Upper lobe of right lung (tissue), 1 donor: ENCODE measurements around the gene SVEP1. TPM values are rescaled to one million over a fixed set of nuclear protein-coding genes. Genes with fewer than 3 reads are reported as not detected.
"Not testable (repeated sequence)": the region's sequence is repeated elsewhere in the genome, so short reads cannot be mapped to it uniquely, and the experiment has no call there.

Source experiments
- ATAC-seq: fragments of 200-7000 bp; cut with Tn5 transposase; one replicate; pipeline ENCODE4 v1.9.1; 2020; ENCODE audit warnings: mild to moderate bottlenecking, moderate library complexity
- DNase-seq: peaks from one replicate; pipeline ENCODE4 v3.0.0-alpha.2; 2020
- H3K27ac ChIP-seq: fragments of 200-600 bp; one replicate; pipeline ENCODE4 v1.8.0; 2022
- H3K27me3 ChIP-seq: fragments of 200-600 bp; one replicate; pipeline ENCODE4 v1.8.0; 2022; ENCODE audit warnings: mild to moderate bottlenecking
- H3K36me3 ChIP-seq: fragments of 200-600 bp; one replicate; pipeline ENCODE4 v1.8.0; 2022
- H3K4me1 ChIP-seq: fragments of 200-600 bp; one replicate; pipeline ENCODE4 v1.8.0; 2022
- H3K4me3 ChIP-seq: fragments of 200-600 bp; one replicate; pipeline ENCODE4 v1.8.0; 2022; ENCODE audit warnings: mild to moderate bottlenecking
- H3K9me3 ChIP-seq: fragments of 200-600 bp; one replicate; pipeline ENCODE4 v1.8.0; 2022
- CTCF ChIP-seq: fragments of 200-600 bp; IDR thresholded peaks from one replicate; pipeline ENCODE4 v1.8.0; 2022; ENCODE audit warnings: antibody characterized with exemption
- intact Hi-C: fragments of 100-400 bp; cut with DNase I; formaldehyde crosslinking; loops from one replicate; pipeline ENCODE4 v1.11.0; 2022
- total RNA-seq: library from RNA; stranded (reverse); fragmentation: NEBNext Ultra II Directional; extraction: Animal tissue kit (Norgen Biotek cat#: 25700); gene quantifications from one replicate; pipeline ENCODE4 v1.2.1, GENCODE V29; 2021
- donor health status: DM: no; HTN: yes; CAD: no; lungs with severe emphysema.

Gene SVEP1
- total RNA-seq, 1 donor from 2014 or later, result 88.1 TPM

- H3K9me3 ChIP-seq, result no peaks in the 10 kb centered on the region
- DNase-seq (peak; percentile 40), ATAC-seq (no peak)
- H3K27me3 ChIP-seq, result no peaks in the 10 kb centered on the region
- no peak overlapping the region for H3K4me3 ChIP-seq
- TF ChIP-seq CTCF, result no peak
- H3K4me1 ChIP-seq, result no peaks in the 10 kb centered on the region
- intact Hi-C loops, result no loop called here
- H3K27ac ChIP-seq, result no peak overlapping the region
- no peaks in the 10 kb centered on the region for H3K36me3 ChIP-seq
Measured at GRCh38 chr9:110383491-110383890, 196.1 kb downstream of the SVEP1 start.

GRCh38 chr9:110382731-110383130, 196.8 kb downstream of the SVEP1 start:
- Histone ChIP-seq H3K4me3 (no peak overlapping the region), H3K27ac (no peak overlapping the region), H3K36me3 (no peaks in the 10 kb centered on the region), H3K27me3 (no peaks in the 10 kb centered on the region), H3K9me3 (no peaks in the 10 kb centered on the region), H3K4me1 (no peaks in the 10 kb centered on the region)
- intact Hi-C loops, result no loop called here
- TF ChIP-seq CTCF, result no peak
- no peak for DNase-seq
- ATAC-seq, result no peak

GRCh38 chr9:110371411-110372007, 208.0 kb downstream of the SVEP1 start:
- H3K27me3 ChIP-seq, result no peaks in the 10 kb centered on the region
- ATAC-seq, result no peak
- intact Hi-C loops, result no loop called here
- no peak overlapping the region for H3K4me3 ChIP-seq
- H3K9me3 ChIP-seq, result no peaks in the 10 kb centered on the region
- H3K36me3 ChIP-seq, result no peaks in the 10 kb centered on the region
- no peak for TF ChIP-seq CTCF
- no peak overlapping the region for H3K27ac ChIP-seq
- no peaks in the 10 kb centered on the region for H3K4me1 ChIP-seq
- no peak for DNase-seq

GRCh38 chr9:110370315-110370714, 209.2 kb downstream of the SVEP1 start:
- H3K9me3 ChIP-seq, result no peaks in the 10 kb centered on the region
- H3K27ac ChIP-seq, result no peak overlapping the region
- no peak overlapping the region for H3K4me3 ChIP-seq
- intact Hi-C loops, result no loop called here
- ATAC-seq (no peak), DNase-seq (no peak)
- no peaks in the 10 kb centered on the region for H3K4me1 ChIP-seq
- H3K36me3 ChIP-seq, result no peaks in the 10 kb centered on the region
- no peak for TF ChIP-seq CTCF
- H3K27me3 ChIP-seq, result no peaks in the 10 kb centered on the region

GRCh38 chr9:110364451-110364850, 215.1 kb downstream of the SVEP1 start:
- no peak for ATAC-seq
- no peak overlapping the region for H3K27ac ChIP-seq
- H3K9me3 ChIP-seq, result no peaks in the 10 kb centered on the region
- no peak overlapping the region for H3K4me3 ChIP-seq
- H3K36me3 ChIP-seq, result no peaks in the 10 kb centered on the region
- DNase-seq, result no peak
- no peaks in the 10 kb centered on the region for H3K4me1 ChIP-seq
- intact Hi-C loops, result no loop called here
- TF ChIP-seq CTCF, result no peak
- no peaks in the 10 kb centered on the region for H3K27me3 ChIP-seq

- H3K9me3 ChIP-seq, ATAC-seq, H3K27me3 ChIP-seq, DNase-seq, H3K27ac ChIP-seq, H3K4me1 ChIP-seq, H3K36me3 ChIP-seq, intact Hi-C loops, H3K4me3 ChIP-seq: not testable (repeated sequence)
Measured at GRCh38 chr9:110358992-110359391, 220.5 kb downstream of the SVEP1 start.
